Measurements from ENCODE around the gene SEPTIN12.
A peak's percentile ranks its signal among the peaks of the same experiment; 100 is the strongest.
"Not testable (repeated sequence)": the region's sequence is repeated elsewhere in the genome, so short reads cannot be mapped to it uniquely, and the experiment has no call there.

Gene SEPTIN12

GRCh38 chr16:4747906-4748681, 40.1 kb downstream of the SEPTIN12 start:
- no peak overlapping the region for H3K4me3 ChIP-seq (ENCODE audit: low read depth, low read length)
- TF ChIP-seq, protein P1, sequence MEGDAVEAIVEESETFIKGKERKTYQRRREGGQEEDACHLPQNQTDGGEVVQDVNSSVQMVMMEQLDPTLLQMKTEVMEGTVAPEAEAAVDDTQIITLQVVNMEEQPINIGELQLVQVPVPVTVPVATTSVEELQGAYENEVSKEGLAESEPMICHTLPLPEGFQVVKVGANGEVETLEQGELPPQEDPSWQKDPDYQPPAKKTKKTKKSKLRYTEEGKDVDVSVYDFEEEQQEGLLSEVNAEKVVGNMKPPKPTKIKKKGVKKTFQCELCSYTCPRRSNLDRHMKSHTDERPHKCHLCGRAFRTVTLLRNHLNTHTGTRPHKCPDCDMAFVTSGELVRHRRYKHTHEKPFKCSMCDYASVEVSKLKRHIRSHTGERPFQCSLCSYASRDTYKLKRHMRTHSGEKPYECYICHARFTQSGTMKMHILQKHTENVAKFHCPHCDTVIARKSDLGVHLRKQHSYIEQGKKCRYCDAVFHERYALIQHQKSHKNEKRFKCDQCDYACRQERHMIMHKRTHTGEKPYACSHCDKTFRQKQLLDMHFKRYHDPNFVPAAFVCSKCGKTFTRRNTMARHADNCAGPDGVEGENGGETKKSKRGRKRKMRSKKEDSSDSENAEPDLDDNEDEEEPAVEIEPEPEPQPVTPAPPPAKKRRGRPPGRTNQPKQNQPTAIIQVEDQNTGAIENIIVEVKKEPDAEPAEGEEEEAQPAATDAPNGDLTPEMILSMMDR (conservative IDR thresholded peaks at IDR 0.05; ENCODE audit: low read depth, low read length) = no peak
- DNase-seq (ENCODE audit: low read depth) = no peak

DNA sequence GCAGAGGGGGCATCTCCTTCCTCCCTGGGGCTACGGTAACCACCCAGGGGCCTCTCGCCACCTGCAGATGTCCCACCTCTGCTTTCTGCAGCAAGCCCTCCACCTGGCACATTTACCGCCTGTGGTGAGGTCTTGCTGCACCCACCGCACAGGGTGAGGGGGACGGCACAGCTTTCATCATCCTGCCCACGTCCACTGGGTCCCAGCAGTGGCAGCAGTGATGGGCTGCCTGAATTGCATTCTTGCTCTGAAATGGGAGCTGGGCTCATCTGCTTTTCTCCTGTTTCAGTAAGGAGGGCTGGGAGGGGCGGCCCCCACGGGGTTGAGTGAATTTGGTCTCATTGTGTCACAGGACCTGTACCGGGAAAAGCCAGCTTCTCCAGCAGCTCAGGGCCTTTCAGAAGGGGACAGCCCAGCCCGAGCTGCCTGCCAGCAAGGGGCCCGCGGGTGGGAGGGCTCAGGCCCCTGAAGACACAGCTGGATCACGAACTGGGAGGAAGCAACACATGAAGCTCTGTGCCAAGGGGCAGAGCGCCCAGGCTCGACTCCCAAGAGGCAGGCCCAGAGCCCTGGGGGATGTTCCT, 41.1 kb downstream of the SEPTIN12 start:
- TF ChIP-seq, protein P1 (conservative IDR thresholded peaks at IDR 0.05; ENCODE audit: low read depth, low read length) = no peak
- peak; percentile 19 for DNase-seq (ENCODE audit: low read depth)
- H3K4me3 ChIP-seq (ENCODE audit: low read depth, low read length) = no peak overlapping the region

DNA sequence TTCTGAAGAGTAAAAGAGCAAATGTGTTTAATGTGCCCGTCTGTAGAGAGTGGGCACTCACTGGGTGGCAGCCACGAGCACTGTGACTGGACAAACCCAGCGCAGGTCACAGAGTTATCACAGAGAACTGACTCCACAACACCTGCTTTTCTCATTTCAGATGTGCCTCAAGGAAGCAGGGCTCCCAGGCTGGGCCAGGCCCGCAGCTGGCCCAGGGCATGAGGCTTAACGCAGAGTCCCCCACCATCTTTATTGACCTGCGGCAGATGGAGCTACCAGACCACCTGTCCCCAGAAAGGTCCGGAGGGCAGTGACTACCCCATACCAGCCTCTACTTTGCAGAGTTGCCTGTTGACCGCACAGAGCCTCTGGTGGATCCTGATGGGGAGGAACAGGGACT, 41.9 kb downstream of the SEPTIN12 start:
- H3K4me3 ChIP-seq (ENCODE audit: low read depth, low read length) = no peak overlapping the region
- TF ChIP-seq, protein P1 (conservative IDR thresholded peaks at IDR 0.05; ENCODE audit: low read depth, low read length) = no peak
- DNase-seq (ENCODE audit: low read depth) = no peak

GRCh38 chr16:4745274-4745569, 42.9 kb downstream of the SEPTIN12 start:
- no peak overlapping the region for H3K4me3 ChIP-seq (ENCODE audit: low read depth, low read length)
- TF ChIP-seq, protein P1 (conservative IDR thresholded peaks at IDR 0.05; ENCODE audit: low read depth, low read length) = no peak
- no peak for DNase-seq (ENCODE audit: low read depth)

GRCh38 chr16:4744555-4745273, 43.4 kb downstream of the SEPTIN12 start:
- DNase-seq (ENCODE audit: low read depth) = no peak
- TF ChIP-seq, protein P1 (conservative IDR thresholded peaks at IDR 0.05; ENCODE audit: low read depth, low read length) = no peak
- H3K4me3 ChIP-seq (ENCODE audit: low read depth, low read length) = no peak overlapping the region

DNA sequence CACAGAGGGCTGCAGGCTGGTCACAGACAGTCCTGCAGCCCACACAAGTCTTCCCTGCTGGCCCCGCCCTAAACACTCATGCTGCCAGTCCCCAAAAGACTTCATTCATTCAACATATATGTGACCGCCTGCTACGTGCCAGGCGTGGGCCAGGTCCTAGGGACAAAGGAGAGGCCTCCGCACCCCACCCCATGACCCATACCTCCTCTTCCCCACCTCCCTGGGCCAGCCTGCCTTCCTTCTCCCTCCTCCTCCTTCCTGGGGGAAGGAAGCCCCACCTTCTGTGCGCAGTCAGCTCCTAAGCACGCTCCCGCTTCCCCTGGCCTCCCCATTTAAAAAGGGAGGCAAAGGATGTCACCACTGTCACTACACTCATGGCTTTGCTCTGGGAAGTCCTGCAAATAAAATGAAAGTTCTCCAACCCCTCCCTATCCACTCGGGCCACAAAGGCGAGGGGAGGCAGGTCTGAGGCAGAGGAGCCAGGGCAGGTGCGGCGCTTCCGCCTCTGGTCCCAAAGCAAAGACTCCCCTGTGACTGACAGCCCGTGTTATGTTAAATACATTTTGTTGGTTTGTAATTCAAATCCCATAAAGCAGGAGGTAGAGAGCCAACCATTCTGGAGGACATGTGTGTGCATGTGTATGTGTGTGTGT, 44.8 kb downstream of the SEPTIN12 start:
- no peak overlapping the region for H3K4me3 ChIP-seq (ENCODE audit: low read depth, low read length)
- DNase-seq (ENCODE audit: low read depth) = no peak
- TF ChIP-seq, protein P1 (conservative IDR thresholded peaks at IDR 0.05; ENCODE audit: low read depth, low read length) = no peak

DNA sequence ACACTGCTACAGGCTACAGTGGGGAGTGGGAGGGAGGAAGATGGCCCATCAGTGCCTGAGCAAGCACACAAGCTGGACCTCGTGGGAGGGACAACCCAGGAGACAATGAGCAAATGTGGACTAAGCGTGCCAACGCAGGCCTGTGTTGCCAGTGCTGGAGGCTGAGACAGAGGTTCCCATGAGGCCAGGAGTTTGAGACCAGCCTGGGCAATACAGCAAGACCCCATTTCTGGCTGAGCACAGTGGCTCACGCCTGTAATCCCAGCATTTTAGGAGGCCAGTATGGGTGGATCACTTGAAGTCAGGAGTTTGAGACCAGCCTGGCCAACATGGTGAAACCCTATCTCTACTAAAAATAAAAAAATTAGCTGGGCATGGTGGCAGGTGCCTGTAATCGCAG, 49.8 kb downstream of the SEPTIN12 start:
- not testable (repeated sequence) for DNase-seq (ENCODE audit: low read depth); H3K4me3 ChIP-seq (ENCODE audit: low read depth, low read length)

All from choroid plexus epithelial cell (primary cell).